Uterus (tissue), 2 donors: ENCODE results near the gene KRT79.

Experiments
- POLR2A ChIP-seq, 2 donors: fragments of 450-650 bp; IDR thresholded peaks; one replicate each; pipeline ENCODE4 v1.6.1; 2016; ENCODE audit warnings: antibody characterized with exemption in 2 of 2, mild to moderate bottlenecking in 1 of 2, moderate library complexity in 1 of 2
- TF ChIP-seq, protein P1 (sequence below), 4 experiments: fragments of 200-600 bp in 2 of 4; fragments of 450-650 bp in 2 of 4; sonication (generic) in 2 of 4; IDR thresholded peaks; one replicate each; pipeline ENCODE4 v1.5.1; 2016 to 2019; ENCODE audit warnings: antibody characterized with exemption in 4 of 4, mild to moderate bottlenecking in 2 of 4, moderate library complexity in 1 of 4

DNA sequence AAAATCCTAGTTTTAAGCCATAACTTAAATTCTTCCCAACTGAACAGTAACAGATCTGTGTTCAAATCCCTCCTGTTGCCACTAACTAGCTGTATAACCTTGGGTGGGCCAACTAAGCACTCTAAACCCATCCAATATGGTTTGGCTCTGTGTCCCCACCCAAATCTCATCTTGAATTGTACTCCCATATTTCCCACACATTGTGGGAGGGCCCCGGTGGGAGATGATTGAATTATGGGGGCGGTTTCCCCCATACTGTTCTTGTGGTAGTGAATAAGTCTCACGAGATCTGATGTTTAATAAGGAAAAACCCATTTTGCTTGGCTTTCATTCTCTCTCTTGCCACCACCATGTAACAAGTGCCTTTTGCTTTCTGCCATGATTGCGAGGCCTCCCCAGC lies 18.9 kb downstream of the KRT79 start:
- TF ChIP-seq, protein P1, sequence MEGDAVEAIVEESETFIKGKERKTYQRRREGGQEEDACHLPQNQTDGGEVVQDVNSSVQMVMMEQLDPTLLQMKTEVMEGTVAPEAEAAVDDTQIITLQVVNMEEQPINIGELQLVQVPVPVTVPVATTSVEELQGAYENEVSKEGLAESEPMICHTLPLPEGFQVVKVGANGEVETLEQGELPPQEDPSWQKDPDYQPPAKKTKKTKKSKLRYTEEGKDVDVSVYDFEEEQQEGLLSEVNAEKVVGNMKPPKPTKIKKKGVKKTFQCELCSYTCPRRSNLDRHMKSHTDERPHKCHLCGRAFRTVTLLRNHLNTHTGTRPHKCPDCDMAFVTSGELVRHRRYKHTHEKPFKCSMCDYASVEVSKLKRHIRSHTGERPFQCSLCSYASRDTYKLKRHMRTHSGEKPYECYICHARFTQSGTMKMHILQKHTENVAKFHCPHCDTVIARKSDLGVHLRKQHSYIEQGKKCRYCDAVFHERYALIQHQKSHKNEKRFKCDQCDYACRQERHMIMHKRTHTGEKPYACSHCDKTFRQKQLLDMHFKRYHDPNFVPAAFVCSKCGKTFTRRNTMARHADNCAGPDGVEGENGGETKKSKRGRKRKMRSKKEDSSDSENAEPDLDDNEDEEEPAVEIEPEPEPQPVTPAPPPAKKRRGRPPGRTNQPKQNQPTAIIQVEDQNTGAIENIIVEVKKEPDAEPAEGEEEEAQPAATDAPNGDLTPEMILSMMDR (IDR thresholded peaks at IDR 0.05), result no peak
- TF ChIP-seq POLR2A (IDR thresholded peaks at IDR 0.05), result no peak
